Measurements from ENCODE around the gene IMP4.
A peak's percentile ranks its signal among the peaks of the same experiment; 100 is the strongest.

The IMP4 gene

DNA sequence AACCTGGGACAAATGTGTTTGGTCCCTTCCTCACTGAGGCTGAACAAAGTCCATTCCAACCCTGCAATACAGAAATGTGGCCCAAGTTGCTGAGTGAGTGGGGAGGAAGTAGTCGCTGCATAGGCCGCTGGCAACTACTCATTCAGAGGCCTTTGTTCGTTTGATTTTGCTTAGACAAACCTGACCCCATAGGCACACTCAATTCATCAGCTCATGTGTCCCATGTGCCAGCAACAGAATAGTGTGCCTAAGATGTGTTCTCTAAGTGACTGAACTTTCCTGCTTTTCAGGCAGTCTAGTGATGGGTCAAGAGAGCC is 36.2 kb downstream of the IMP4 start:
- no peak for DNase-seq

DNA sequence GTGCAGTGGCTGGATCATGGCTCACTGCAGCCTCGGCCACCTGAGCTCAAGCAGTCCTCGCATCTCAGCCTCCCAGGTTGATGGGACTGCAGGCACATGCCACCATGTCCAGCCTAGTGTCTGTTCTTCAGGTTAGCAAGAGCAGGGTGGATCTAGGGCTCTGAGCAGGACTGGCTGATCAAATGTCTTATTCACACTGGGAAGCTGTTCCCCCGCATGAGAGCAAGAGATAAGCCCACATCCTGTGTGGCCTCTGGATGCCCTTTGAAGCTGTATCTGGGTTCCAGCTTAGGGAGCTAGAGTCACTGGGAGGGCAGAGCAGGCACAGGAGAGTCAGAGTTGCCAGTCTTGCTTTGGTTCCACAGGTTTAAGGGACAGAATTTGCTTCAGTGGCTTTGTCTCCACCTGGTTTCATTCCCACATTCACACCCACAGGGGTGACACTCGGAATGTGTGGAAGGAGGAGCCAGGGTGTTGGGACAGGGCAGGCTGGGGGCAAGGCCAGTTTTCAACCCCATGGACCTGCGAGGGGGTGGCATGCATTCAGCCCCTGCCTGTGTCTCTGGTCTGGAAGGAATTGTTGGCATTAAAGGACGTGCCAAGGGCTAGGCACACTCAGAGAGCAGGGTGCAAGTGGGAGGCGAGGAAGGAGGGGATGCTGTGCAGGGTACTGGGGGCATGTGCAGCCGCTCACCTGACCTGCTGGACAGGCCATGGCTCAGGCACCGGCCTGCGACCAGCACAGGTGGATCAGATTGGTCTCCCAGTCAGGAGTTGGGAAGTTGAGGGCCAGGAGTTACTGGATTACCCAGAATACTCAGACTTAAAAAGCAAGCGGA is 37.6 kb downstream of the IMP4 start:
- DNase-seq = no peak

DNA sequence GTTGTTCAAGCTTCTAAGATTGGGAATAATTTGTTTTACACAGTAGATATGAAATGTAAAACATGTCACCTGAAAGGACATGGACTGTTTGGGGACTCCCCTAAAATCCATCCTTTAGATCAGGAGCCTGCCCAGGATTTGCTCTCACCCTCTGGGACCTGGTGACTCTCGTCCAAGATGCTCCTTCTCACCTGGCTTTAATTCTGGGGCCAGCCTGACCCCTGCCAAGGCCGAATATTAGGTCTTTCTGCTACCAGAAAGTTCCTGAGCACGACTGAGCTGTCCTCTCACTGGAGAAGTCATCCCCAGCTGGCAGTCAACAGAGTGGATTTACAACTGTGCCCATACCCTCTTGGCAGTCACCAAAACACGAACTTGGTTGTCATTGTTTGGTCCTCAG is 38.4 kb downstream of the IMP4 start:
- no peak for DNase-seq

DNA sequence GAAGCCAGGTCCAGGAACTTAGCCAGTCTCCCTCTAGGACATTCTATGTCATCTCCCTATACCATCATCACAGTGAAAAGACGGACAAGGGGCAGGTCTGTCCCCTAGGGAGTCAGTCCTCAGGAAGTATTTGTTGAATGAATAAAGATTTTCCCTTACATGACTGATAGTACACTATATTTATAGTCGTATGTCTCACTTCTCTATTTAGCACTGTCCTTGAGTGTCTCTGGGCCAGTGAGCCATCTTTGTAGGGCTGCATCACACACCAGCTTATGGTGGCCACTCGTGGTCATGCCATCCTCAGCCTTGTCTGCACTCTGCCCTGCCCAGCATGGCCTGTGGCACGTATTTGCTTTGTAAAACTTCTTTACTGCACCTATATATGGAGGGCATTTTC is 38.9 kb downstream of the IMP4 start:
- DNase-seq = no peak

DNA sequence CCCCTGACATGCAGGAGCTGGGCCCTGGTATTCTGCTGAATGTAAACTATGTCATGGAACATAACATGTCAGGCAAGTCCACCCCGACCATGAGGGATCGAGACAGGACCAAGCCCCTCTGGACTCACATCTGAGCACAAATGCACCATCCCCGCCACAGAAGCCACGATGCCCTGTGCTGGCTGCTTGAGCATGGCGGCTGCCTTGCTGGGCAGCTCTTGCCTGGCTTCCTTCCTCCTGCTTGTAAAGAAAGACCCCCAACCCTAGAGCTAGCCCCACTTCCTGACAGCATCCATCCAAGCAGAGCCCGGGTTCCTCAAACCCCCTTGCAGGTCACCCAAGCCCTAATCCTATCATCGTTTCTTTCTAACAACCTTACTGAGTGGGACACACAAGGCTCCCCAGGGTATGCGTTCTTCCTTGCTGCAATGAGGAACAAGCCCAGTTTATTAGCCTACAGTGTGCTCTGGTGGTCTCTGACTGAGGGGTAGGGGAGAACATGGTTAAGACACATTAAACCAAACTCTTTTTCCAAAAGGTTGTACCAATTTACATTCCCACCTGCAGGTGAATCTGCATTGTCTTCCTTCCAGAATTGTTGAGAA is 39.7 kb downstream of the IMP4 start:
- no peak for DNase-seq

DNA sequence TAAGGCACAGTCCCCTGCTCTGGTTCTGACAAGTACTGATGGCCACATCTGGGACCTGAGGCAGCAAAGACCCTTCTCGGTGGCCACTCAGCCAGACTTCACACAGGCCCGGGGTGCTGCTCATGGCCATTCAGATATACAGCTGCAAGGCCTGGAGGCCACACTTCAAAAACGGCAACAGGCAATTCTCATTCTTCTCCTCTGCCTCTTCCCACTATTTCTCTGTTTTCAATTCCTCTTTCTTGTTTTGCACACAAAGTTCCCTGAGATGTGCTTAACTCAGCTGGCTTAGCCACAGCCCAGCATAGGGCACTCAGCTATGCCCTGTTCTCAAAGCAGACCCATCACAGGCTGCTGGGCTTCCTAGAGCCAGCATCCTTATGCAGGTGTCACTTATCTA is 43.0 kb downstream of the IMP4 start:
- no peak for DNase-seq

DNA sequence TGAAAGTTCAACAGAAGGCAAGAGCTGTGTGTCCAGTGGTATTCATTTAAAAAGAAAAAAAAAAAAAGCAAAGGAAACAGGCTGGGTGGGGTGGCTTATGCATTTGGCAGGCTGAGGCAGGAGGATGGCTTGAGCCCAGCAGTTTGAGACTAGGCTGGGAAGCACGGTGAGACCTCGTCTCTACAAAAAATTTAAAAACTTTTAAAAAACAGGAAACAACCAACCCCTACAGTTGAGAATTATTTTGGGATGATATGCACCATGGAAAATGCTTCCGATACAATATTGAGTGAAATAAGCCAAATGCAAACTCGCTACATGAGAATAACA is 44.3 kb downstream of the IMP4 start:
- no peak for DNase-seq

DNA sequence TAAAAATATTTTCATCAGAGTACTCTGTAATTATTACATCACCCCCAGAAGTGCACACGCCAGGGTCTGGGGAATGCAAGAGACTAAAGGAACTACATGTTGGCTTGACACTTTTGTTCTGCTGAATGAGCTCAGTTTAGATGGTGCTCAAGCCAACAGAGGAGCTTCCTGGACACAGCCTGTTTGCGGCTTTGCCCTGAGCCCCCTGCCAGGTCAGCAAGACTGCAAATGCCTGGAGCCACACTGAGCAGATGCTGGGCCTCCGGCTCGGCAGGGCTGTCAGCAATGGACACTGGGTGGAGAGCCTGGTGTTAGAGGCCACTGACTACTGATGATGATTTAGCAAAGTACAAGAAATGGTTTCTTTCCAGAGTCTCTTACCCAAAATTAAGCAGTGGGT is 45.1 kb downstream of the IMP4 start:
- no peak for DNase-seq

DNA sequence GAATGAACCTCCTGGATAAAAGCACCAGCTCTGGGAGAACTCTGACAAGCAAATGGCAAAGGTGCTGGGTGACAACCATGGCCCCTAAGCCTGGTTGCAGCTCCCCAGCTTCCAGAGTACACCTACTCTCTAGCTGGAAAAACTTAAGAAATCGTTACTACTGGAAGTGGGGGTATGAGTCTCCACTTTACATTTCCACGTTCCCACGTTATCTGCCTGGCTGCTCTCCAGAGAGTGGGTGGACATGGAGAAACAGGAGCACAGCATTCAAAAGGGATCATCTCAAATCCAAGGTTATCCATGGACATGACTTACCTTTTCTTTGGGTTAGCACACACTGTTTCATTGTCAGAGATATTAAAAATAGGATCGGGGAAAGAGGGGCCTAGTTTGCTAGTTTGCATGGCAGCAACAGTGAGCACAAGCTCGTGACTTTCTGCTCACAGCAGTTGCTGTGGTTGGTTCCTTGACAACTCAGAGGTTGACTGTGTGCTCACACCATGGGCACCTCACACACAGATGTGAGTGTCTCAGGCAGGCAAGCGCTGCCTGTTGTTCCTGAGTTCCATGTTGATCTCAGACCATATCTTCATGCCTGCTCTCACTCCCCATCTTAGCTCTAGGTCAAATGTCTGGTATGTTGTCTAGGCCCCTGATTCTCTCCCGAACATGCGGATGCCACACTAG is 45.7 kb downstream of the IMP4 start:
- DNase-seq = no peak

DNA sequence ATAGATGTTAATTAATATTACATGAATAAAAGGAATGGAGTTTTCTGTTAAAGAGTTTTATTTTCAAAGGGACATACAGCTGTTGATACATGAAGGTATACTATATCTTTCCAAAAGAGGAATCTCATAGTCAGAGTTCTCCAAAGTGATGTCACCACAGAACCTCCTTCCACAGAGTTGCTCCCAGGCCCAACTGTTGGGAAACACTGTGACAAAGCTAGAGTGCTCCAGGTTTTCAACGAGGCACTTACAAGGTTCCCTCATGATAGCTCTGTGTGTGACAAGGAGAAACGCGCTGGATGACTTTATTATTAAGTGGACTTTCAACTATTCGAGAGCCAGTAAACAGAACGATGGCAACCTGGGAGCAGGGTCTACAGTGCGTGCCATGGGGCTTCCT is 46.7 kb downstream of the IMP4 start:
- DNase-seq = no peak

DNA sequence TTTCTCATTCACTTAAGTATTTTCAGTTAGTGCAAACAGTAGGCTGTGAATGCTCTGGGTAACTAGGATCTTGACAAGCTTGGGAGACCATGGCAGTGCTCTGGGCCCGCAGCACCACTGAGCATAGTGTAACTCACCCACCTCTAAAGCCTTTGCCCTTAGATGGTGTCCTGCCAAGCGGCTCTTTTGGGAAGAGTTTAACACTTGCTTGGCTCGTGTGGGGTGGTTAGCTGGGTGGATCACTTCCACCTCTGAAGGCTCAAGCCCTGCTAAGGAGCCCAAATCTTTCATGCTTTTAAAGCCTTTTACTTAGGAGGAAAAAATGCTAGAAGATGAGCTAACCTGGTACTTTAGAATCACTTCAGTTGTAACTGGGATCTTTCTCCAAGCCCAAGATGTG is 47.1 kb downstream of the IMP4 start:
- no peak for DNase-seq

DNA sequence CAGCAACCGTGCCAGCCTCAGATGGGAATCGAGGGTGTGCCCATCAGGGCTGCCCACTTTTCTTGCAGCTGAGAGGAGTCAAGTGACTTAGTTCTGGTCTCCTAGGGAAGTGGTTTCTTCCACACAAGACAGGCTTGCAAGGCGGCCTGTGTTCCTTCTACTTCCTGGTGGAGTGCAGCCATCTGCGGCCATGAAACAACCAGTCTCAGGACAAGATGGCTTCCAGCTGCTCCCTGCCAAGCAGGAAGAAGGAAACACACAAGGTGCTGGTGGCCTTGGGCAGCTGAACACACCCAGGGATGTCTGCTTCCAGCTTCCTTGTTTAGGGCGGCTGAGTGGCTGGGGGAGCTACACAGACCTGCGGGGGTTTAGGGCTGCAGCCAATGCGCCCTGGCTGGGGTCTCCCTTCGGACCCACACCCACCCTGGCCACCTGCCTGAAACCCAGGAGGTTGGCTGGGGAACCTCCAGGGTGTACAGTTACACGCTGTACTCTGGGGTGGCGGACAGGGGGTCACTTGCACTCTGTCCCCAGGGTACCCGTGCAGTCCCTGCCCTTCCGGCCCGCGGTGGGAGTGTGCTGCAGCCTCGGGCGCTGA is 47.9 kb downstream of the IMP4 start:
- no peak for DNase-seq

DNA sequence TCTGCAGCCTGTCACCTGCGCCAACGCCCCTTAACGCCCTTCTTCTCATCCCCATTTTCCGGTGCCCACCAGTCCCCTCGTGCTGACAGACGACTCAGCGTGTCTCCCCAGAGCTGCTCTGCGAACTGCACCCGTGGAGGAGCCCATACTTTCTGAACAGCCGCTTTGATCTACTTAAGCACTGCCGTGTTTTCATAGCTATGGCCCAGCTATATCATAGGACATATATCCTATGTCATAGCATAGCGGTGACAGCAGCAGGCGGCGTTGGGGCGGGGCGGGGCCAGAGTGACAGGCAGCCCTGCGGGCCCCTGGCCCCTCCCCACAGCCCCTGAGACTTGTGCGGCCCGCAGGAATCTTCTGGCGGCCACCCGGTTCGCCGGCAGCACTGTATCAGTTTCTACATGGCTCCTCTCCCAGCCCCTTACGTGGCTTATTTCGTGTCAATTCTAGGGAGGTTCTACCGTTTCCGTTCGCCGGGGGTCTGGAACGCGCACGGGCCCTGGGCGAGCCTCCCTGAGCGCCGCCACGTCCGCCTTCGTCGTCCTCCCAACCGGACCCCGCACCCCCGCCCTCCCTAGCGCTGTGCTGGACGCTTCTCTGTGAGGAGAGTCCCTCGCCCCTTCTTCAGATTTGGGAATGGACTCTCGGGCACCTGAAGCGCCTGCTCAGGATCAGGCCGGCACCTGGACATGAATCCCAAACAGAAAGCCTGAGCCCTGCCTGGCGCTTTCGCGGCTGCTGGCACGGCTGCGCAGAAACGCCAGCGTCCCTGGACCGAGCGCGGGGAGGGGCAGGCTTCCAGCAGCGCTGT is 48.6 kb downstream of the IMP4 start:
- peak; percentile 85 for DNase-seq

DNA sequence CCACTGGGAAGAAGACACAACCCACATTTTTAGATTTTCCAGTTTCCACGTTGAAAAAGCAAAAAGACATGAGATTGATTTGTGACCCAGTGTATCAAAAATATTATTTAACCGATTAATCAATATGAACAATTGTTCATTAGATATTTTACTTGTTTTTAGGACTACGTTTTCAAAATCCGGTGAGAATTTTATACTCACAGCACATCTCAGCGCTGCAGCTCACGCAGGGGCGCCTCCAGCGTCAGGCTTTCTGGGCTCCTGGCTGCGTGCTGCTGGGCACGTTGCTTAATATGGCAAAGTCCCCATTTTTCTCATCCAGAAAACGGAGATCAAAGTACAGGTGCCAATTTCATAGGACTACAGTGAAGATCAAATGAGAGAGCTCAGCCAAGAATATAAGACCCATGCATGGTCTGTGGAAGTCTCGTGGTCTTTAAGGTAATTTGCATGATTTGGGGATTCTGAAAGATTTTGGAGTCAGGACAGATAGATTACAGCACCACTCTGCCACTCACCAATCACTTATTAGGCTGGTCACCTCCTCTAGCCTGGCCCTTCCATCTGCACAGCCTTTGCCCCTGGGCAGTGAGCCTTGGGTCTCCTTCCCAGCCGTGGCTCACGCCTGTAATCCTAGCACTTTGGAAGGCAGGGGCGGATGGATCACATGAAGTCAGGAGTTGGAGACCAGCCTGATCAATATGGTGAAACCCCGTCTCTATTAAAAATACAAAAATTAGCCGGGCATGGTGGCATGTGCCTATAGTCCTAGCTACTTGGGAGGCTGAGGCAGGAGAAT is 49.4 kb downstream of the IMP4 start:
- DNase-seq = peak; percentile 39

DNA sequence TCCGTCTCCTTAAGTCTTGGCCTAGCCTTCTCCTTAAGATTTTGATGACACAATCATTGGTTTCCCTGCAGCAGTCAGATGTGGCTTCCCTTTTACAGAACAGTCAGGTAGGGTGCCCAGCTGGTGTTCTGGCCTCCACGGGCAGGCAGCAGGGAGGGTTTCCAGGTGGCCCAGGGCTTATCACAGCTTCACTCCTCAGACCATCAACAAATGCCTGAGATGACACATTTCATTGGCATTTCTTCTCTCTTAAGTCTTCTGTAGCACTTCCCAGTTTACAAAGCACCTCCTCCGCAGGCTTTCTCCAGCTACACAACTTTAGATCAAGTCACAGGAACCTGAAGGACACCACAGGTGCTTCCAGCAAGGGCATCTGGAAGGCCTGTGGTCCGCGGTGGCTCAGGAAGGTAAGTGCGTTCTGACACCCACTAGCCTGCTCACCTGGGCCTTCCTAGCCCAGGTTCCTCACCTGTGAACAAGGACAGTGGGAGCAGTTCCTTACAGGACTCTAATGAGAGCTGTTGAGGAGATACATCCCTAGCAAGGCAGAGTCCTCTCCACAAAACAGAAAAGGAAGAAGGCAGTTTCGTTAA is 50.7 kb downstream of the IMP4 start:
- no peak for DNase-seq

All from NCI-H82 (cell line).